ENCODE data around the gene RPS15.
"Not testable (repeated sequence)": the region's sequence is repeated elsewhere in the genome, so short reads cannot be mapped to it uniquely, and the experiment has no call there.

RPS15 gene

DNA sequence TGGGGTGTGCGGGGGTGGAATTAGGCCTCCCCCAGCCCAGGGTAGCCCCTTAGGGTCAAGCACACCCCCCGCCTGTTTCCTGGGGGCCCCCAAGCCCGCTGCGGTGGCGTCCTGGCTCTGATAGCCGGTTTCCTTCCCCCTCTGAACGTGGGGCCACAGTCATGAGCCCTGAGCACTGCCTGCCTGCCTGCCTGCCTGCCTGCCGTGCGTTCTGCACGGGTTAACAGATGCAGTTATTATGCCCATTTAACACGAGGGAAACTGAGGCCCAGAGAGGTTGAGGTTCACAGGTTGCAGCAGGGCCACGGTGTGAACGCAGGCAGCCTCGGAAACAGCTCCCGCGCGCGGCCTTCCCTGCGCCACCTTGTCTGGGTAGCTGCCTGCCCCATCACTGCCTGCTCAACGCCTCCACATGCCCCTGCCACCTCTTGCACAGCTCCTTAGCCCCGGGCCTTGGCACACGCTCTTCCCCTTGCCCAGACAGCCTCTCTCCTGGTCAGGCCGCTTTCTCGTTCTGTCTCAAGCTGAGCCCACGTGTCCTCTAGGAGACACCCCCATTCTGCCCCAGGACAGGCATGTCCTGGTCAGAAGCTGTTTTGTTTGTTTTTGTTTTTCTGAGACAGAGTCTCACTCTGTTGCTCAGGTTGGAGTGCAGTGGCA lies 35.7 kb upstream of the RPS15 start:
- DNase-seq (ENCODE audit: low spot score): no peak

DNA sequence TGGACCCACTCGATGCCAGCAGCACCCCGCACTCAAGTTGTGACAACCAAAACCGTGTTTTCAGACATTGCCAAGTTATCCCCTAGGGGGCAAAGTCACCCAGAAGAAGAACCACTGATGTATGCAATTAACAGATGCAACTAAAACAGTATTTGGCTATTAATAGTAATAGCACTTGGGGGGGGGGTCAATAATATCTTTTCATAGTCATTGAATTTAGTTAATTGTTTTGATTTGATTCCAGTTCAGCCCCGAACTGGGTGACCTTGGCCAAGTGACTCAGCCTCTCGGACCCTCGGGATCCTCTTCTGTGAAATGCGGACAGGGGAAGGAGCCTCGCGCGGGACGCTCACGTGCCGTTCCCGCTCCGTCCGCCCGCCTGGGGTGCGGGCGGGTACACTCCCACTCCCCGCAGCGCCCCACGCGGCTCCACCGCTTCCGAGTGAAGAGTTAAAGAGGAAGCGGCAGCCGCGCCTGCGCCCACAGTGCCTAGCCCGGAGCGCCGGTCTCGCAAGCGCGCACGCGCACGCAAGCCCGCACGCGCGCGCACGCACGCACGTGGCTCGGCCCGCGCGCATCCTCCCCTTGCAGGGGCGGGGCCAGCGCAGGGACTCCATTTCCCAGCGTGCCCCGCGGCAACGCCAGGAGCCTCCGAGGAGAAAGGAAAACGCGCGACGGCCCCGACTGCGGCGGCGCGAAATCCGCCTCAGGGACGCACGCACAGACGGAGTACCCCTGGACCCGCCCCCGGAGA lies 31.2 kb upstream of the RPS15 start:
- DNase-seq (ENCODE audit: low spot score): peak; percentile 97

DNA sequence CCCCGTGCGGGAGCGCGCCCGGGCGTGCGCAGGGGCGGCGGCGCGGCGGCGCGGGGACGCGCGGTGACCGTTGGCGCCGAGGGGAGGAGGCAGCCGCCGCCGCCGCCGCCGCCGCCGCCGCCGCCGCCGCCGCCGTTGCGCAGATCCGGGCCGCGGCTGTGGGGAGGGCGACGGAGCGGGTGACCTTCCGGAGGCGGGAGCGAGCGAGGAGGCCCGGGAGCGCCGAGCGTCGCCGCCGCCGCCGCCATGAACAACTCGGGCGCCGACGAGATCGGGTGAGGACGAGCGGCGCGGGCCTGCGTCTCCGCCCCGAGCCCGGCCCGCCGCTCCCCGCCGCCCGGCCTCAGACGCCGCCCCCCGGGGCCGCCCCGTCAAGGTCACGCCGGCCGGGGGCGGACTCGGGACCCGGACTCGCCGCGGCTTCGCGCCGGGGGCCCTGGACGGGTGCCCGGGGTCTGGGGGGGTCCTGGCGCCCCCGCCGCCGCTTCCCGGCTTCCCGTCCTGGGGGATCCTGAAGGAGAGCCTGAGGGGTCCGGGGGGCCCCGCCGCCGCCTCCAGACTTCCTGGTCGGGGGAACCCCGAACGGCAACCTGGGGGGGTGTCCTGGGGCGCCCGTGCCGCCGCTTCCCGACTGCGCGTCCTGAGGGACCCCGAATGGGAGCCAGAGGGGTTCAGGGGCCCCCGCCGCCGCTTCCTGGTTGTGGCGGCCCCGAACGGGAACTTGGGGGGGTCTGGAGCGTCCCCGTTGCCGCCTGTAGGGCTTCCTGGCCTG lies 30.5 kb upstream of the RPS15 start, which contains the start of gene DAZAP1:
Gene DAZAP1 (plus strand): TSS at position 59 of the 772 bp plus-strand sequence. CDS start 188 bp downstream, at position 247.
- DNase-seq (ENCODE audit: low spot score): peak; percentile 64

DNA sequence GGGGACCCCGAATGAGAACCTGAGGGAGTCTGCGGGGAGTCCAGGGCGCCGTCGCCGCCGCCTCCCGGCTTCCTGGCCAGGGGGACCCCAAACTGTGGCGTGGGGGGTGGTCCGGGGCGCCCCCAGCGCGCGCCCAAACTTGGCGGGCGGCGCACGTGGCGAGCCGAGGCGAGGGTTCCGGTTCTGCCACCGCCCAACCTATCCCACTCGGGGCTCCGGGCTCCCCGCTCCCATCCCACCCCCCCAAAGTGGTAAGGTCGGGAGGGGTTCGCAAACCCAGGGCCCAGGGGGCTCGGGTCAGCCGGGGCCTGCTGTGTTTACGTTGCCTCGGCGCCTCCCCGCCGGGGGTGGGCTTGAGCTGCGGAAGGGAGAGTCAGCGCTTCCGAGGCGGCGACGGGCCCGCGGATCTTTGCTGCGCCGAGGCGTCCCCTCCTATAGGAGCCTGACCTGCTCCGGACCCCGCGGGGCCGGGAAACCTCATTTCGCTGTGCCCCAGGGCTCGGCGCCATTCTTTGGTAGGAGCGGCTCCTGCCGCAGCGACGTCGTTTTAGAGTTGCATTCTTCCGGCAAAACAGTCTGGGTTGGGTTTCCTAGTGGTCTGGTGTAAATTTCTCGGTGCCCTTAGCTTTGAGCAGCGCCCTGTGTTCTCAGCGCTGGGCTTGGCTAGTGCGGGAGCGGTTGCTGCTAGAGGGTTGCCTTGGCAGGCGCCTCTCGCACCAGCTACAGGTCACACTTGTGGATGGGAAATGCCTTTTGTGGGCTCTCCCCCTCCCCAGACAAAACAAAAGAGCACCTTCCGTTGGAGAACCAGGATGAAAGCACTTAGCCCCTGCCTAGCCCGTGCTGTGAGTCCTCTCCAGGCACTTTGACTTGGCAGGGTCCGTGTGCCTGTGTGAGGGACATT lies 29.6 kb upstream of the RPS15 start:
- DNase-seq (ENCODE audit: low spot score): peak; percentile 68

DNA sequence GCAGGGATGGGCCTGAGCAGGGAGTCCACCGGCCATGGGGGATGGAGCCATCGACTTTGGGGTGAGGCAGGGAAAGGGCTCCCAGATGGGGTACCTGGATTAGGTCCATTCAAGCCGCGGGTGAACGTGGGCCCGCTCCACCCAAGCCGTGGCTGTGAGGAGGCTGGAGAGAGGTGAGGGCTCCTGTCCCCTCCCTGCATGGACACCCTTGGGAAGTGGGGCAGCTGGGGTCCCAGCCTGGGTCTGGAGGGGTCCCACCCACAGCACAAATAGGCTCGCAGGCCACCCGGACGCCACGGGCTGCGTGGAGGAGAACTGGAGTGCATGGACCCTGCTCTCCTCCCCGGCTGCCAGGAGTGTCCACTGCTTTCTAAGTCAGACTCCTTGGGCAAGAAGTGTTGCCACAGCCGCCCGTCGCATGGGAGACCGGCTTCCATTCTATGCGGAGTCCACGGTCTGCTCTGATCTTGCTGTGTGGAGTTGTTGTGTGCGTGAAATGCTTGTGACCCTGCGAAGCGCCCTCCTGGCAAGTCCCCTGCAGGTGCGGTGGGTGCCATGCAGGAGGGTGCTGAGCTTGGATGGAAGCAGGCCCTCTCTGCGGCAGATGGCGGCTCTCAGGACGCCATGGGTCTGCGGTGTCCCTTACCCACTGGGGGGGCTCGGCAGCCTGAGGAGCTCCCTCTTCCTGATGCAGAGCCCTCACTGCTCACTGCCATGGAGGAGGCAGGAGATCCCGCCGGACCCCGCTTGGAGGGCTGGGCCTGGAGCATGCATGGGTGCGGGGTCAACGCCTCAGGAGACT lies 28.8 kb upstream of the RPS15 start:
- no peak for DNase-seq (ENCODE audit: low spot score)

DNA sequence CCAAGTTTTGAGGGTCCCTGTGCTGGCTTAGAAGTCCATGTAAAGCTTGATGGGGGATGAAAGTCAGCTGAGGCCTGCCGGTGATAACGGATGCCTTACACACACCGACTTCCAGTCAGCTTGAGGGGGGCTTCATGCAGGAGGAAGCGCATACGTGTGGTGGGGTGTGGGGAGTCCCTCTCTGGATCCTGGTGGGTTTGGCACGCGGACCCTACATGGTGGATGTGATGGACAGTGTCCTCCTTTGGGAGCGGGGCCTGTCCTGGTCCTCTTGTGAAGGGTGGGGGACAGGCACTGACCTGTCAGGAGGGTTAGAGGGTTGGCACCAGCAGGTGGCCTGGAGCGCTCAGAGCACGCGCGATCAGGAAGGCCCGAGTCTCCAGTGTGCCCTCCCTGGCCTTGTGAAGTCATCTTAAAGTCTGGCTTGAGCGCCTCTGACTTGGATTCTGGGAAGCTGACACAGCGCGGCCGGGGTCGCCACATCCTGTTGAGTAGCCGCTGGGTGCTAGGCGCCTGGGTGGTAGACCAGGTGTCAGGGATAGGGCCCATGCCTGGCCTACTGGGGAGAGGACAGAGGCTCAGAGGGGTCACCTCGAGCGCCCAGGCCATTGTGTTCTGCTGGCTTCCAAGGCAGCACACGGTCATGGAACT lies 27.9 kb upstream of the RPS15 start:
- no peak for DNase-seq (ENCODE audit: low spot score)

DNA sequence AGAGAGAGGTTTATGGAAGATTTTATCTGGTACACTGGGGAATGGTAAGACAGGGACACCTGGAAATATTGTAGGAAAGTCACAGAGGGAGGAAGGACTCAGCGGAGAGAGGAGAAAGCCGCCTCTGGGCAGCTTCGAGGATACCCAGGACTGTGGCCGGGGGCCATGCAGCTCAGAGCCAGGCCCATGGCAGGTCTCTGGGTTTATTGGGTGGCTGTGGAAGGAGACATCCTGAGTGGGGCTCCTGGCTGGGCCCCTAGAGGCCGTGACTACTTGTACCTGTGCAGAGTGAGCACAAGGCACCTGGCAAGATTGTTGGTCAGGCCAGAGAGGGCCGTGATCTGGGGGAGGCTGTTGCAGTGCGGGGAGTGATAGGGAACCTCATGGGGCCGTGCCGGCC lies 27.4 kb upstream of the RPS15 start:
- DNase-seq (ENCODE audit: low spot score): no peak

DNA sequence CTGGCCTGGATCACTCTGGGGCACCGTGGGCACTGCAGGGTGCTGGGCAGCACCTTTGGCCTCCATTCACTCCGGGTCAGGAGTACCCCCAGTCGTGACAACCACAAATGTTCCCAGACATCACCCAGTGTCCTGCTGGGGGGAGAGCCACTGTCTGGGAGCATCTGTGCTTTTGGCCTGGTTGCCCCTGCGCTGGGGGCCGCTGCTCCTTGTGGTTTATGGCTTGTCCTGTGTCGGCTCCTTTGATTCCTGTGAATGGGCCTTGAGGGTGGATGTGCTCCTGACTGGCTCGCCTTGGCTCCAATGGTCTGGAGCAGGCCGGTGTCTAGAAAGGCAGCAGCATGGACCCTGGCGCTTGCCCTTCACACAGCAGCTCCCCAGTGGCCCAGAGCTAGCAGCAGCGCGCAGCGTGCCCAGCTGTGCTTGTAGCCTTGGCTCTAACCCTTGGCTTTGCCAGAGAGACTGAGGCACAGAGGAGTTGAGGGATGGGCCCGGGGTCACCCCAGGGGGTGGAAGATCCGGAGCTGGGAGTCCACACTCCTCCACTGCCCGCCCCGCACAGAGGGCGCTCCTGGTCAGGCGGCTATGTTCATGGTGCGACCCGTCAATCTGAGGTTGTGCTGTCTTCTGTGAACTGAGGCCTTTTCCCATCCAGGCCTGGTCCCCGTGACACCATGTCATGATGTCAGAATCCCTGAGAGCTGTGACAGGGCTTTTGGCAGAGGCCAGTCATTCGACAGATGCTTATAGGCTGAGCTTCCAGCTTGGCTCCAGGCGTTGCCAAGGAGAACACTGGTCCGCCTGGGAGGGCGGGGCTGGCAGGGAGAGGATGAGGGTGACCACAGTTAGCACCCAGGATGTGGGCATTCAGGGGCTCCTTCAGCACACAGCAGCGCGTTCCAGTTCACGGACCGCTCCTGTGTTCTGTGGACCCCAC lies 26.7 kb upstream of the RPS15 start:
- no peak for DNase-seq (ENCODE audit: low spot score)

DNA sequence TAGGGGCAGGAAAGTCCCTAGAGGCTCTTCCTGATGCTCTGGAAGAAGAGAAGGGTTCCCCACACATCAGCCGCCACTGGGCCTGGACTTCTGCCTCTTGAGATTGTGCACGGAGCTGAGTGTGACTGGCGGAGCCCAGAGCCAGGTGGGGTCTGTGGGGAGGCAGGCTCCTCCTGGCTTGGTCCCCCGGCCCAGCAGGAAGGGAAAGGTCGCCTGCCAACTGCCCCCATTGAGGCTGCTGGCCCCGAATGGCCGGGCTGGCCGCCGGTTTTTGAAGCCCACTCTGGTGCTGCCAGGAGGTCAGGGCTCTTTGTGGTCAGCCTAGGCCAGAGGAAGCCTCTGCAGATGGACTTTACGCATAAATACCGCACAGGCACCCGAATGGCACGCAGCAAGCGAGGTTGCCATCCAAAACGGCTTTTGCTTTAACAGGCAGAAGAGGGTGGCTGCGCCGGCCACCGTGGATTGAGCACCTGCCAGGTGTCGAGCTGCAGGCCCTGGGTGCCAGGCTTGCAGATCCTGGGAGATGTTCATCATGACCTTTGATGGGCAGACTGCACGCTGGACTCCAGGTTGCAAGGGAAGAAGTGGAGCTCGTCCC lies 25.8 kb upstream of the RPS15 start:
- no peak for DNase-seq (ENCODE audit: low spot score)

DNA sequence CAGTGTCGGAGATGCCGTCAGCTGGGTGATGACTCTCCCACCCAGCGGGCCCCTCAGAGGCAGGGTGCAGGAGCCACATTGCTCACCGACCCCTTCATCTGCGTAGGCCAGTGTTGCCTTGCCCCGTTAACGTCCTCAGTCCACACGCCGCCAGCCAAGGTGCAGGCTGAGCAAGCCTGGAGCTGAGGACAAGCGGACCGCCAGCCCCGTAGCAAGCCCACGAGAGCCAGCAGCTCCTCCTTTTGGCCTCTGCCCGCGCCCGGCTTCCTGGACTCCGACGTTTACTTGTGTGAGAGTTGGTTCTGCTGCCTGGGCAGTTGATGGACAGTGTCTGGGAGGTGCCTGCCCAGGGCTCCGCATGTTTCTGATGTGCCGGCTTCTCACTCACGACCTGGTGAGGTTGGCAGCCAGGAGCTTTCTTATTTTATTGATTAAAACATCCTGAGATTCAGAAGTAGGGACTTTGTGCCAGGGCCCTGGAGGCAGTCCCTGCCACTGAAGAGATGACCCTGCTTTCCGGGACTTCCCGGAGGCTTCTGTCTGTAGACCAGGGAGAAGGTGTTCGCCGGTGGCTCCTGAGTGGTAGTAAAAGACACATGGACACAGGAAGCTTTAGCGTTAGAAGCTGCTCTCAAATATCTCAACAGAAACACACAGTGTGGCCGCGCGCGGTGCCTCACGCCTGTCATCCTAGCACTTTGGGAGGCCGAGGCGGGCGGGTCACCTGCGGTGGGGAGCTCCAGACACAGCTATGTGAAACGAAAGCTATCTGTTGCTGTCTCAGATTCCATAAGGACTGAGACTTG lies 25.0 kb upstream of the RPS15 start:
- no peak for DNase-seq (ENCODE audit: low spot score)

DNA sequence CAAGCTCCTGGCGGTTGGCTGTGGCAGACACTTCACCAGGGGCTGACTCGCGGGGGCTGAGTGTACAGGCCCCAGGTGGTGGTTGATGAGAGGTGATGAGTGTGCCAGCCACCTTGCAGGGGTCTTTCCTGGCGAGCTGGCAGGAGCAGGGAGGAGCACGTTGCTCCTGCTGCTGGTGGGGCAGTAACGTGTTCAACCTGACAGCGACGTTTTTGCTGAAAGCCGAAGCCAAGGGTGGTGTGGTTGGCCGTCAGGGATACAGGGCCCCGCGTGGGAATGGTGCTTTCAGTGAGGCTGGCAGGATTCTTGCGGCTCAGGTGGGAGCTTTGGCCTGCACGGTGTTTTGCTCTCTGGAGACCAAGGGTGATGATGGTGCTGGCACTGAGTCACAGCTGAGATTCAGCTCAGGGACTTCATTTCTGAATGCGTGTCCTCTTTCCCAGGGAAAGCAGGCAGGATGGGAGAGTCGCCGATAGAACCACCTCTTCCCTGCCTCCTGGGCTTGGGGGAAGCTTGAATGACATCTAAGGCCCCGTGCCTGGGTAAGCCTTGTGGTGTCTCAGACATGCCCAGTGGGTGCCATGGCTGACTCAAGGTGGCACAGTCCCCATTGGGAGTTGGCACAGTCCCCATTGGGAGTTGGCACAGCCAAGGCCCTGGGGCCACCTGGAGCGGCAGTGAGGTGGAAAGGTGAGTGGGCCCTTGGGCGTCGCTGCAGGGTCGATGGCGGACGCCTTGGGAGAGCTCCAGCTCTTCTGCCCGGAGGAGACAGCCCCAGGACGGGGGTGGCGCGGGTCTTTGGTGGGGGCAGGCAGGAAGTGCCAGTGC lies 22.0 kb upstream of the RPS15 start:
- DNase-seq (ENCODE audit: low spot score): no peak

DNA sequence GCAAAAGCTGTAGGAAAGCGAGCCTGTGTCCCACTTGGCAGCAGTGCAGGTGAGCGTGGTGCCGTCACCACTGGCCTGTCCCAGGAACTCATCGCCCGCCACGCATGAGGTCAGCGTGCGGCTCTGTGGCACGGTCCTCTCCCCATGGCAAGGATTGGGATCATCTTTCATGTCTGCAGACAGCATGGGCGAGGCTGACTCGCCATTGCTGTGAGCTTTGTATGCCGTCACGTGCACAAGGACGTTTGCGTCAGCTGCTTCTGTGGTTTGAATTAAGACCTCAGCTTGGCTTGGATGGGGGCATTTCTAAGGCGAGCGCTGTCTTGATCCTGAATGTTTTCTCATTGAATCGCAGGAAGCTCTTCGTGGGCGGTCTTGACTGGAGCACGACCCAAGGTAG lies 21.1 kb upstream of the RPS15 start:
- DNase-seq (ENCODE audit: low spot score): no peak

DNA sequence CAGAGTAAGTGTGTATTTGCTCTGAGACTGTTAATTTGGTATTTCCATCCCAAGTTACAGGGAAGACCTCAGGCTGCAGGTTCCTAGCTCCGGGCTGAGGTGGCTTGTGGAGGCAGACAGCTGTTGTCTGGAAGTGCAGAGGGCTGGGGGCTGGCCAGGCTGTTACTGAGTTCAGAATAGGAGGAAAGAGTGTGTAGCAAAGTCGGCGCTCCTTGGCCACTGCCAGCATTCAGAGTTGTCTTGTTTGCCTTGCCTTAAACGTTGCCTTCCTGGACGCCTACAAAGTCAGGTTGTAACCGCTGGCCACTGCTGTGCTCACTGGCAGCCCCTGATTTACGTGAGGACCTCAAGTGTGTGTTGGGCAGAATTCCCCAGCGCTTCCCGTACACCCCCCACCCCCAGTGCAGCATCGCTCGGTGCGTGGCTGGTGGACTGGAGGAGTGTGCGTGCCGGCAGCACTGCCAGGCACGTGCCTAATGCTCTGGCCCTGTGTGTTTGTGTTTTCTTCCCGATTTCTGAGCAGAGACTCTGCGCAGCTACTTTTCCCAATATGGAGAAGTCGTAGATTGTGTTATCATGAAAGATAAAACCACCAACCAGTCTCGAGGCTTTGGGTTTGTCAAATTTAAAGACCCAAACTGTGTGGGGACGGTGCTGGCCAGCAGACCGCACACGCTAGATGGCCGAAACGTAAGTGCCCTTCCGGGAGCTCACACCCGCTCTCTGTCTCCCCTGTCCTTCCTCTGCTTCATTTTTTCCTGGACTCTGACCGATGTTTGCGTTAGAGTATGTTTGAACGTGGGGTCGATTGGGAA lies 20.3 kb upstream of the RPS15 start:
- no peak for DNase-seq (ENCODE audit: low spot score)

DNA sequence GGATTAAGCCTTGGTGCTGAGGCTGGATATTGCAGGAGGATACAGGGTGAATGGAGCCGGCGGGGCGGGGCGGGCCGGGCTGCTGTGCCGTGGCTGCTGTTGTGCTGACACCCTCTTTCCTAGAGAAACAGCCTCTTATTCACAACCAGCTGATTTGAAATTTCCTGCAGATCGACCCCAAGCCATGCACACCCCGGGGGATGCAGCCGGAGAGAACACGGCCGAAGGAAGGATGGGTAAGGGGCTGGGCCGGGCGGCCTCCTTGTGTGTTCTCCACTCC lies 19.8 kb upstream of the RPS15 start:
- DNase-seq (ENCODE audit: low spot score): no peak

DNA sequence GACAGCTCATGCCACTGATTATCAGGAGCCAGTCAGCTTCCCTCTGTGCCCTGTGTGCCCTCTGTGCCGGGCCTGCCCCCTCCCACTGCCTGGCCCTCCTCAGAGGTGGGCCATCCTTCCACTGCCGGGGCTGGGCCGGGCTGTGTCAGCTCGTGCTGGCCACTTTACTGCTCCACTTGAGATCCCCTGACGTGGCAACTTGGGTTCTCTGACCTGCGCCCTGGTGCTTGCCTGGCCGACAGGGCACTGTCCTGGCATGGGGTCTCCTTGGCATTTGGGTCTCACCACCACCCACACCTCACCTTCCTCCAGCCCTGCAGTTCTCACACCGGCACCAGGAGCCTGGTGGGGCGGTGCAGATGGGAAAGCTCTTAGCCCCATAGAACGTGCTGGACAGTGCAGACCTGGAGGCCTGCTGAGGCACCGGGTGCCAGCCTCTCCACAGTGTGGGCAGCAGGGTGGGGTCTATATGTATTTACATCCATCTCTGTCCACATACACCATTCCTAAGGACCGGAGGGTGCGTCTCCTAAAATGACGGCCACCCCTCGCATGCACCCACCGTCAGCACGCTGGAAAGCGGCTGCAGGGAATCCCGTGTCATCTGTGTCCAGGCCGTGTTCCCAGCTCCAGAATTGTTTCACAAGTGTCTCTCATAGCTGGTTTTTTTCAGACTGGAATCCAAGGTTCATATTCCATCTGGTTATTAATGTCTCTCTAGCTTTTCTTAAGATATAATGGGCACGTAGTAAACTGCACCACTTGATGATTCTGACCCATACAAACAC lies 19.1 kb upstream of the RPS15 start:
- no peak for DNase-seq (ENCODE audit: low spot score)

DNA sequence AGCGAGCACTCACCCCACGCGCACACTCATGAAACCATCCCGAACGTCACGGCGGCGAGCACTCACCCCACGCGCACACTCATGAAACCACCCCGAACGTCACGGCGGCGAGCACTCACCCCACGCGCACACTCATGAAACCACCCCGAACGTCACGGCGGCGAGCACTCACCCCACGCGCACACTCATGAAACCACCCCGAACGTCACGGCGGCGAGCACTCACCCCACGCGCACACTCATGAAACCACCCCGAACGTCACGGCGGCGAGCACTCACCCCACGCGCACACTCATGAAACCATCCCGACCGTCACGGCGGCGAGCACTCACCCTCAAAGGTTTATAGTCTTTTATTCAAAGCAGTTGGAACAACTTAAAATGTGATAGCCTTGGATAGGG lies 18.1 kb upstream of the RPS15 start:
- not testable (repeated sequence) for DNase-seq (ENCODE audit: low spot score)

Data from HuH-7.5 (cell line).